ENCODE results near the gene PI4KB.

DNA sequence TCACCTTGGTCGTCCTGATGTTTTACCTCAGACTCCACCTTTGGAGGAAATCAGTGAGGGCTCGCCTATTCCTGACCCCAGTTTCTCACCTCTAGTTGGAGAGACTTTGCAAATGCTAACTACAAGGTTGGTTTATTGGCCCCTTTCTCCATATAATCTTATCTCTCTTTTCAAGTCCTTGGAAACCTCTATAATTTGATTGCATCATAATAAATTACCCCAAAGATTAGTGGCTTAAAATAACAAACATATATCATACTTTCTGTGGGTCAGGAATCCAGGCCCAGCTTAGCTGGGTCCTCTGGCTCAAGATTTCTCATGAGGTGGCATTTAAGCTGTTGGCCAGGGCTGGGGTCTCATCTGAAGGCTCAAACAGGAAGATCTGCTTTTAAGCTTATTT, 84.8 kb downstream of the PI4KB start:
- TF ChIP-seq, protein P1, sequence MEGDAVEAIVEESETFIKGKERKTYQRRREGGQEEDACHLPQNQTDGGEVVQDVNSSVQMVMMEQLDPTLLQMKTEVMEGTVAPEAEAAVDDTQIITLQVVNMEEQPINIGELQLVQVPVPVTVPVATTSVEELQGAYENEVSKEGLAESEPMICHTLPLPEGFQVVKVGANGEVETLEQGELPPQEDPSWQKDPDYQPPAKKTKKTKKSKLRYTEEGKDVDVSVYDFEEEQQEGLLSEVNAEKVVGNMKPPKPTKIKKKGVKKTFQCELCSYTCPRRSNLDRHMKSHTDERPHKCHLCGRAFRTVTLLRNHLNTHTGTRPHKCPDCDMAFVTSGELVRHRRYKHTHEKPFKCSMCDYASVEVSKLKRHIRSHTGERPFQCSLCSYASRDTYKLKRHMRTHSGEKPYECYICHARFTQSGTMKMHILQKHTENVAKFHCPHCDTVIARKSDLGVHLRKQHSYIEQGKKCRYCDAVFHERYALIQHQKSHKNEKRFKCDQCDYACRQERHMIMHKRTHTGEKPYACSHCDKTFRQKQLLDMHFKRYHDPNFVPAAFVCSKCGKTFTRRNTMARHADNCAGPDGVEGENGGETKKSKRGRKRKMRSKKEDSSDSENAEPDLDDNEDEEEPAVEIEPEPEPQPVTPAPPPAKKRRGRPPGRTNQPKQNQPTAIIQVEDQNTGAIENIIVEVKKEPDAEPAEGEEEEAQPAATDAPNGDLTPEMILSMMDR (IDR thresholded peaks at IDR 0.05) = no peak
- no peak for TF ChIP-seq POLR2AphosphoS5 (IDR thresholded peaks at IDR 0.05)
- no peak for TF ChIP-seq POLR2A (IDR thresholded peaks at IDR 0.05; ENCODE audit: low read depth)
- TF ChIP-seq EP300 (IDR thresholded peaks at IDR 0.05) = no peak
